B cell (primary cell): ENCODE data around the gene GNAT2. TPM values are rescaled to one million over a fixed set of nuclear protein-coding genes. Genes with fewer than 3 reads are reported as not detected.

Source experiments
- ATAC-seq: fragments of 200-7000 bp; cut with Tn5 transposase; one replicate; pipeline ENCODE4 v1.10.0; 2021; ENCODE audit warnings: low read depth, mild to moderate bottlenecking, moderate number of reproducible peaks, moderate library complexity
- CTCF ChIA-PET: fragments of 350-600 bp; sonication (Branson Sonifier 250); formaldehyde crosslinking; loops from one replicate; lab custom pipeline; 2021; ENCODE audit warnings: antibody characterized with exemption, inconsistent platforms; lab: Charles Lee
- POLR2A ChIA-PET: fragments of 350-600 bp; sonication (Branson Sonifier 250); formaldehyde crosslinking; loops from one replicate; lab custom pipeline; 2021; ENCODE audit warnings: antibody characterized with exemption; lab: Charles Lee
- DNase-seq: peaks from one replicate; pipeline ENCODE4 v3.0.0; 2013
- H2AFZ ChIP-seq: 2 replicates; pipeline ENCODE4 v1.6.1; 2012; ENCODE audit warnings: mild to moderate bottlenecking, low read depth, low read length; ENCODE audit not compliant: insufficient read depth, poor library complexity, severe bottlenecking
- H3K27ac ChIP-seq, 2 donors: 1 replicate in 1 of 2; 2 replicates in 1 of 2; pipeline ENCODE4 v1.5.1; 2012 to 2013; ENCODE audit warnings: low read length in 2 of 2, mild to moderate bottlenecking in 2 of 2, moderate library complexity in 1 of 2
- H3K27me3 ChIP-seq, 4 experiments: fragments of 200-600 bp in 1 of 4; sonication (generic) in 1 of 4; replicated peaks in 1 of 4; 1 replicate in 2 of 4; 2 replicates in 2 of 4; pipeline versions ENCODE4 v1.6.1 to v1.7.0; 2013 to 2016; ENCODE audit warnings: low read length in 3 of 4, mild to moderate bottlenecking in 2 of 4, mixed read lengths in 1 of 4, moderate library complexity in 1 of 4; ENCODE audit not compliant: insufficient read depth in 4 of 4, control insufficient read depth in 3 of 4; ENCODE audit errors: control extremely low read depth in 1 of 4
- H3K36me3 ChIP-seq, 2 experiments: replicated peaks in 1 of 2; 1 replicate in 1 of 2; 2 replicates in 1 of 2; pipeline versions ENCODE4 v1.6.1 to v1.7.1; 2013; ENCODE audit warnings: low read length in 1 of 2; ENCODE audit not compliant: insufficient read depth in 2 of 2, control insufficient read depth in 1 of 2; ENCODE audit errors: control extremely low read depth in 1 of 2, extremely low read depth in 1 of 2
- H3K4me1 ChIP-seq, 2 donors: fragments of 200-600 bp in 1 of 2; sonication (generic) in 1 of 2; 1 replicate in 1 of 2; 2 replicates in 1 of 2; pipeline versions ENCODE4 v1.5.1 to v1.6.1; 2013 to 2017; ENCODE audit warnings: low read length in 2 of 2; ENCODE audit not compliant: control insufficient read depth in 2 of 2, insufficient read depth in 2 of 2
- H3K4me2 ChIP-seq: replicated peaks from 2 replicates; pipeline ENCODE3; 2012; ENCODE audit warnings: mild to moderate bottlenecking, low read depth, low read length; ENCODE audit not compliant: poor library complexity, severe bottlenecking
- H3K4me3 ChIP-seq, 5 experiments: fragments of 200-600 bp in 1 of 5; sonication (generic) in 1 of 5; 1 replicate in 3 of 5; 2 replicates in 2 of 5; pipeline versions ENCODE4 v1.5.1 to v1.7.0; 2011 to 2016; ENCODE audit warnings: low read length in 4 of 5, mild to moderate bottlenecking in 4 of 5, low read depth in 2 of 5, control low read depth in 1 of 5, moderate library complexity in 1 of 5; ENCODE audit not compliant: insufficient read depth in 1 of 5; ENCODE audit errors: control extremely low read depth in 1 of 5, extremely low read depth in 1 of 5
- H3K79me2 ChIP-seq: fragments of 200-600 bp; sonication (generic); one replicate; pipeline ENCODE4 v1.6.0; 2016; ENCODE audit warnings: low read length; ENCODE audit not compliant: control insufficient read depth, insufficient read depth
- H3K9ac ChIP-seq: fragments of 200-600 bp; sonication (generic); 2 replicates; pipeline ENCODE4 v1.6.1; 2017; ENCODE audit warnings: mild to moderate bottlenecking, low read length, moderate library complexity
- H3K9me3 ChIP-seq, 3 donors: one replicate each; pipeline versions ENCODE4 v1.6.1 to v1.7.1; 2013; ENCODE audit warnings: low read length in 2 of 3; ENCODE audit not compliant: control insufficient read depth in 2 of 3, insufficient read depth in 1 of 3; ENCODE audit errors: control extremely low read depth in 1 of 3
- H4K20me1 ChIP-seq: 2 replicates; pipeline ENCODE4 v1.6.0; 2012; ENCODE audit warnings: mild to moderate bottlenecking, low read length; ENCODE audit not compliant: insufficient read depth, control insufficient read depth, poor library complexity, severe bottlenecking
- H3K27ac Mint-ChIP-seq: one replicate; pipeline ENCODE4 v1.8.0; 2021; ENCODE audit warnings: mixed read lengths
- H3K27me3 Mint-ChIP-seq: one replicate; pipeline ENCODE4 v1.8.0; 2021; ENCODE audit warnings: mixed read lengths
- H3K4me1 Mint-ChIP-seq: one replicate; pipeline ENCODE4 v1.8.0; 2021; ENCODE audit warnings: mixed read lengths
- H3K4me3 Mint-ChIP-seq: one replicate; pipeline ENCODE4 v1.8.0; 2021; ENCODE audit warnings: mixed read lengths
- H3K9me3 Mint-ChIP-seq: one replicate; pipeline ENCODE4 v1.8.0; 2022; ENCODE audit warnings: mixed read lengths; ENCODE audit not compliant: insufficient read depth
- CTCF ChIP-seq: fragments of 200-600 bp; IDR thresholded peaks from one replicate; pipeline ENCODE4 v1.8.0; 2022; ENCODE audit warnings: antibody characterized with exemption, mild to moderate bottlenecking
- EZH2 ChIP-seq: IDR thresholded peaks from 2 replicates; pipeline ENCODE4 v1.6.1; 2012; ENCODE audit warnings: borderline replicate concordance, low read depth, mild to moderate bottlenecking, moderate library complexity, low read length; ENCODE audit not compliant: insufficient read depth, poor library complexity, severe bottlenecking
- WGBS: methylation state at CpG from one replicate; pipeline ENCODE4 v1.1.5; 2013; ENCODE audit warnings: missing lambda C conversion rate; ENCODE audit not compliant: insufficient coverage; 5-methylcytosine and 5-hydroxymethylcytosine counted together
- intact Hi-C: fragments of 100-400 bp; cut with micrococcal nuclease; formaldehyde crosslinking; loops from one replicate; pipeline ENCODE4 v1.10.0; 2022
- polyA plus RNA-seq: library from polyadenylated mRNA; depleted of rRNA; stranded (reverse); fragments of >200 nt; gene quantifications from 2 replicates; pipeline ENCODE4 v1.2.3, GENCODE V29; 2012
- total RNA-seq, 2 donors: library from RNA; stranded (reverse); fragments of 120-200 nt in 1 of 2; gene quantifications; 1 replicate in 1 of 2; 2 replicates in 1 of 2; pipeline versions ENCODE4 v1.2.3 to v1.2.4, GENCODE V29; 2013 to 2022

GNAT2 gene
- total and polyA plus RNA-seq, 2 donors (not counting 1 experiment from before 2014, with no cell fraction given) = not detected

GRCh38 chr1:109628540-109629321, 9.3 kb upstream of the GNAT2 start:
- no peak overlapping the region for H3K9ac ChIP-seq
- H3K4me3 Mint-ChIP-seq = no peak overlapping the region
- no peak overlapping the region for H3K27ac ChIP-seq
- H3K9me3 ChIP-seq = no peaks in the 10 kb centered on the region
- ChIA-PET CTCF (interaction anchor here (1.2 to 16.5 kb wide), 7 partner anchors 9 to 148 kb away, joined by 3 to 276 read pairs (median 16); partner anchors contain the start of genes AMPD2, GNAI3, GNAT2 and GPR61), POLR2A (interaction anchor here (1.0 kb wide), 1 partner anchor 80 kb away, joined by 4 read pairs; the partner anchor contains the start of gene GNAI3)
- peaks cover 0 to 50% of the 10 kb centered on the region in 2 experiments for H3K36me3 ChIP-seq
- peak; percentile 14 for DNase-seq
- H3K27me3 ChIP-seq = no peaks in the 10 kb centered on the region
- no peaks in the 10 kb centered on the region for H3K9me3 Mint-ChIP-seq
- no peak for ATAC-seq
- H3K79me2 ChIP-seq = peaks cover 2% of the 10 kb centered on the region
- no peak overlapping the region for H3K4me3 ChIP-seq
- no peaks in the 10 kb centered on the region for H3K27me3 Mint-ChIP-seq
- WGBS = 95% methylated on average over 23 of the region's 23 CpGs
- H2AFZ ChIP-seq = no peak overlapping the region
- H3K4me1 ChIP-seq = peaks cover 12 to 14% of the 10 kb centered on the region in 2 donors
- H3K27ac Mint-ChIP-seq = no peak overlapping the region
- intact Hi-C loops = no loop called here
- TF ChIP-seq CTCF = no peak
- TF ChIP-seq EZH2 = no peak
- H3K4me1 Mint-ChIP-seq = peaks cover 19% of the 10 kb centered on the region
- H4K20me1 ChIP-seq = peaks cover 2% of the 10 kb centered on the region
- H3K4me2 ChIP-seq = no peak overlapping the region
